Activated CD4-positive, alpha-beta T cell treated with anti-CD3 and anti-CD28 coated beads for 1 hour (primary cell): ENCODE data around the gene FOXC1.

Experiments
- DNase-seq: peaks from one replicate; pipeline ENCODE4 v3.0.0-alpha.2; 2020

Gene FOXC1

GRCh38 chr6:1645466-1646185, 35.9 kb downstream of the FOXC1 start:
- DNase-seq, result no peak

GRCh38 chr6:1651362-1651761, 41.6 kb downstream of the FOXC1 start:
- DNase-seq, result no peak

- no peak for DNase-seq
Measured at GRCh38 chr6:1652842-1653241, 43.1 kb downstream of the FOXC1 start.

- no peak for DNase-seq
Measured at GRCh38 chr6:1654054-1654453, 44.3 kb downstream of the FOXC1 start.

GRCh38 chr6:1657116-1657770, 47.5 kb downstream of the FOXC1 start:
- DNase-seq, result no peak

- no peak for DNase-seq
Measured at GRCh38 chr6:1657771-1658165, 48.1 kb downstream of the FOXC1 start.

GRCh38 chr6:1658212-1659005, 48.7 kb downstream of the FOXC1 start:
- no peak for DNase-seq

- DNase-seq, result no peak
Measured at GRCh38 chr6:1659816-1660215, 50.1 kb downstream of the FOXC1 start.

GRCh38 chr6:1662534-1662933, 52.8 kb downstream of the FOXC1 start:
- DNase-seq, result no peak
